Caco-2 (cell line): Measurements from ENCODE around the gene TATDN2. TPM values are rescaled to one million over a fixed set of nuclear protein-coding genes. Genes with fewer than 3 reads are reported as not detected.

Experiments
- BruUV-seq: library from RNA; stranded (reverse); fragments of 400-500 nt; replicated peaks from 2 replicates; lab custom pipeline; 2021; lab: Mats Ljungman, UMichigan
- CTCF ChIA-PET: fragments of 300-600 bp; sonication (Branson Sonifier 250); formaldehyde crosslinking; loops from one replicate; lab custom pipeline; 2022; ENCODE audit warnings: antibody characterized with exemption; lab: Charles Lee
- POLR2A ChIA-PET: fragments of 300-600 bp; sonication (Branson Sonifier 250); formaldehyde crosslinking; loops from one replicate; lab custom pipeline; 2022; ENCODE audit warnings: antibody characterized with exemption; lab: Charles Lee
- DNase-seq, 2 experiments: peaks; one replicate each; pipeline versions ENCODE4 v3.0.0 to v3.0.0-alpha.2; 2020 to 2022
- H3K27me3 ChIP-seq: replicated peaks from 2 replicates; pipeline ENCODE4 v1.6.0; 2011; ENCODE audit warnings: low read length; ENCODE audit not compliant: control insufficient read depth, insufficient read depth
- H3K36me3 ChIP-seq: 2 replicates; pipeline ENCODE4 v1.5.1; 2011; ENCODE audit warnings: low read length; ENCODE audit not compliant: control insufficient read depth, insufficient read depth
- H3K4me1 ChIP-seq: fragments of 250-450 bp; sonication (Bioruptor Pico); 2 replicates; pipeline ENCODE4 v1.5.1; 2020; ENCODE audit warnings: mild to moderate bottlenecking
- H3K4me3 ChIP-seq: 2 replicates; pipeline ENCODE4 v1.5.1; 2011; ENCODE audit warnings: low read depth, mild to moderate bottlenecking, control low read depth, low read length
- H3K9me3 ChIP-seq: fragments of 250-450 bp; sonication (Bioruptor Pico); 2 replicates; pipeline ENCODE4 v1.5.1; 2020; ENCODE audit warnings: mild to moderate bottlenecking, moderate library complexity
- H3K27ac Mint-ChIP-seq: one replicate; pipeline ENCODE4 v1.8.0; 2022; ENCODE audit warnings: mixed read lengths; ENCODE audit not compliant: unreplicated experiment
- H3K27me3 Mint-ChIP-seq: one replicate; pipeline ENCODE4 v1.8.0; 2022; ENCODE audit warnings: mixed read lengths; ENCODE audit not compliant: insufficient read depth, unreplicated experiment
- H3K36me3 Mint-ChIP-seq: one replicate; pipeline ENCODE4 v1.8.0; 2022; ENCODE audit warnings: mild to moderate bottlenecking, mixed read lengths; ENCODE audit not compliant: insufficient read depth, unreplicated experiment
- H3K4me1 Mint-ChIP-seq: one replicate; pipeline ENCODE4 v1.8.0; 2022; ENCODE audit warnings: low read depth, mixed read lengths; ENCODE audit not compliant: unreplicated experiment
- H3K4me3 Mint-ChIP-seq: one replicate; pipeline ENCODE4 v1.8.0; 2022; ENCODE audit warnings: mild to moderate bottlenecking, moderate library complexity, mixed read lengths; ENCODE audit not compliant: unreplicated experiment
- H3K9me3 Mint-ChIP-seq: one replicate; pipeline ENCODE4 v1.8.0; 2022; ENCODE audit warnings: mixed read lengths; ENCODE audit not compliant: unreplicated experiment
- intact Hi-C: fragments of 100-400 bp; cut with micrococcal nuclease; formaldehyde crosslinking; loops from one replicate; pipeline ENCODE4 v1.10.0; 2022; ENCODE audit not compliant: unreplicated experiment
- total RNA-seq: library from RNA; stranded (reverse); gene quantifications from 2 replicates; pipeline ENCODE4 v1.2.3, GENCODE V29; 2022
- TF ChIP-seq, protein P1 (sequence below), 2 experiments: fragments of 200-600 bp in 1 of 2; IDR thresholded peaks; 1 replicate in 1 of 2; 2 replicates in 1 of 2; pipeline versions ENCODE4 v1.5.1 to v1.8.0; 2011 to 2022; ENCODE audit warnings: antibody characterized with exemption in 1 of 2, control low read depth in 1 of 2, inconsistent platforms in 1 of 2, low read depth in 1 of 2, low read length in 1 of 2, mild to moderate bottlenecking in 1 of 2, moderate library complexity in 1 of 2; ENCODE audit not compliant: insufficient read depth in 1 of 2, severe bottlenecking in 1 of 2, unreplicated experiment in 1 of 2

TATDN2 gene
- total RNA-seq, 1 experiment from 2014 or later: 32.1 TPM

GRCh38 chr3:10290481-10291176 lies 42.4 kb downstream of the TATDN2 start:
- intact Hi-C loops: loop anchor here (5.0 kb wide), 1 partner anchor 43 kb away; the partner anchor contains the start of gene TATDN2
- Histone ChIP-seq H3K4me1 (peaks cover 26% of the 10 kb centered on the region), H3K27me3 (no peaks in the 10 kb centered on the region), H3K36me3 (no peaks in the 10 kb centered on the region; the same call in 1 of the 2 replicates), H3K9me3 (no peaks in the 10 kb centered on the region), H3K4me3 (no peak overlapping the region)
- BruUV-seq: no TSS peak
- ChIA-PET CTCF (no interaction called here), POLR2A (interaction anchor here (0.5 kb wide), 1 partner anchor 309 kb away, joined by 3 read pairs; no protein-coding TSS in a partner anchor)
- DNase-seq: no peak
- TF ChIP-seq, protein P1, sequence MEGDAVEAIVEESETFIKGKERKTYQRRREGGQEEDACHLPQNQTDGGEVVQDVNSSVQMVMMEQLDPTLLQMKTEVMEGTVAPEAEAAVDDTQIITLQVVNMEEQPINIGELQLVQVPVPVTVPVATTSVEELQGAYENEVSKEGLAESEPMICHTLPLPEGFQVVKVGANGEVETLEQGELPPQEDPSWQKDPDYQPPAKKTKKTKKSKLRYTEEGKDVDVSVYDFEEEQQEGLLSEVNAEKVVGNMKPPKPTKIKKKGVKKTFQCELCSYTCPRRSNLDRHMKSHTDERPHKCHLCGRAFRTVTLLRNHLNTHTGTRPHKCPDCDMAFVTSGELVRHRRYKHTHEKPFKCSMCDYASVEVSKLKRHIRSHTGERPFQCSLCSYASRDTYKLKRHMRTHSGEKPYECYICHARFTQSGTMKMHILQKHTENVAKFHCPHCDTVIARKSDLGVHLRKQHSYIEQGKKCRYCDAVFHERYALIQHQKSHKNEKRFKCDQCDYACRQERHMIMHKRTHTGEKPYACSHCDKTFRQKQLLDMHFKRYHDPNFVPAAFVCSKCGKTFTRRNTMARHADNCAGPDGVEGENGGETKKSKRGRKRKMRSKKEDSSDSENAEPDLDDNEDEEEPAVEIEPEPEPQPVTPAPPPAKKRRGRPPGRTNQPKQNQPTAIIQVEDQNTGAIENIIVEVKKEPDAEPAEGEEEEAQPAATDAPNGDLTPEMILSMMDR (IDR thresholded peaks at IDR 0.05; ENCODE audit: insufficient read depth in 1 of 2, low read depth in 1 of 2, low read length in 1 of 2, severe bottlenecking in 1 of 2, unreplicated experiment in 1 of 2): no peak
- H3K36me3 Mint-ChIP-seq: peaks cover 35% of the 10 kb centered on the region
- H3K9me3 Mint-ChIP-seq: no peaks in the 10 kb centered on the region
- H3K4me1 Mint-ChIP-seq: peaks cover 17% of the 10 kb centered on the region
- H3K4me3 Mint-ChIP-seq: no peak overlapping the region
- no peaks in the 10 kb centered on the region for H3K27me3 Mint-ChIP-seq
- peak overlapping the region; percentile 90 for H3K27ac Mint-ChIP-seq

- POLR2A ChIA-PET: no interaction called here
- TF ChIP-seq, protein P1 (IDR thresholded peaks at IDR 0.05; ENCODE audit: insufficient read depth in 1 of 2, low read depth in 1 of 2, low read length in 1 of 2, severe bottlenecking in 1 of 2, unreplicated experiment in 1 of 2): no peak
- H3K9me3 Mint-ChIP-seq: no peaks in the 10 kb centered on the region
- no peaks in the 10 kb centered on the region; the same call in 1 of the 2 replicates for H3K36me3 ChIP-seq
- no TSS peak for BruUV-seq
- CTCF ChIA-PET: interaction anchor here (0.6 kb wide), 1 partner anchor 44 kb away, joined by 4 read pairs; no protein-coding TSS in a partner anchor
- DNase-seq: no peak
- peaks cover 43% of the 10 kb centered on the region for H3K36me3 Mint-ChIP-seq
- intact Hi-C loops: loop anchor here (2.0 to 5.0 kb wide), 2 partner anchors 27 to 44 kb away; partner anchors contain the start of gene TATDN2
- H3K27me3 ChIP-seq: no peaks in the 10 kb centered on the region
- H3K4me3 Mint-ChIP-seq: peak overlapping the region; percentile 24
- no peaks in the 10 kb centered on the region for H3K27me3 Mint-ChIP-seq
- H3K27ac Mint-ChIP-seq: peak overlapping the region; percentile 90
- H3K9me3 ChIP-seq: no peaks in the 10 kb centered on the region
- H3K4me1 Mint-ChIP-seq: peaks cover 17% of the 10 kb centered on the region
- no peak overlapping the region for H3K4me3 ChIP-seq
- H3K4me1 ChIP-seq: peaks cover 26% of the 10 kb centered on the region
Measured at GRCh38 chr3:10291641-10292040, 43.4 kb downstream of the TATDN2 start.

GRCh38 chr3:10292505-10293419 lies 44.5 kb downstream of the TATDN2 start, which contains the start of gene GHRL:
TSS of gene GHRL (minus strand) at chr3:10292947. CDS start at chr3:10290180, 2,767 bp downstream.
- Histone ChIP-seq H3K36me3 (no peaks in the 10 kb centered on the region; the same call in 1 of the 2 replicates), H3K27me3 (no peaks in the 10 kb centered on the region), H3K4me3 (peak within 1 kb of the TSS; percentile 23), H3K9me3 (no peaks in the 10 kb centered on the region), H3K4me1 (peaks cover 26% of the 10 kb centered on the region)
- peak within 1 kb of the TSS; percentile 90 for H3K27ac Mint-ChIP-seq
- intact Hi-C loops: loop anchor here (2.0 to 5.0 kb wide), 2 partner anchors 28 to 45 kb away; partner anchors contain the start of gene TATDN2
- DNase-seq: peak; percentile 71 to 86
- peaks cover 51% of the 10 kb centered on the region for H3K36me3 Mint-ChIP-seq
- POLR2A ChIA-PET: interaction anchor here (0.8 to 1.2 kb wide), 3 partner anchors 23 to 81 kb away, joined by 3 to 8 read pairs (median 3); partner anchors contain the start of gene SEC13
- TF ChIP-seq, protein P1 (IDR thresholded peaks at IDR 0.05; ENCODE audit: insufficient read depth in 1 of 2, low read depth in 1 of 2, low read length in 1 of 2, severe bottlenecking in 1 of 2, unreplicated experiment in 1 of 2): no peak
- peaks cover 17% of the 10 kb centered on the region for H3K4me1 Mint-ChIP-seq
- no peaks in the 10 kb centered on the region for H3K27me3 Mint-ChIP-seq
- peak within 1 kb of the TSS; percentile 66 for H3K4me3 Mint-ChIP-seq
- BruUV-seq: TSS peak; percentile 64
- no peaks in the 10 kb centered on the region for H3K9me3 Mint-ChIP-seq
- CTCF ChIA-PET: interaction anchor here (0.5 kb wide), 1 partner anchor 28 kb away, joined by 3 read pairs; the partner anchor contains the start of gene SEC13
